HUDEP-2 (cell line): Measurements from ENCODE around the gene BANF1.

Source experiments
- DNase-seq, 76 experiments: peaks; one replicate each; lab custom pipeline; 2025; ENCODE audit not compliant: unreplicated experiment in 76 of 76; lab: John Stamatoyannopoulos, UW

The BANF1 gene

GRCh38 chr11:65977621-65978390, 24.5 kb upstream of the BANF1 start:
- no peak for DNase-seq

GRCh38 chr11:65978391-65979238, 23.7 kb upstream of the BANF1 start:
- DNase-seq: no peak

- DNase-seq: no peak
These were observed 23.0 kb upstream of the BANF1 start for GRCh38 chr11:65979261-65979759.

- no peak for DNase-seq
These were observed 21.1 kb upstream of the BANF1 start for GRCh38 chr11:65981101-65981740.

GRCh38 chr11:65981972-65982823, 20.1 kb upstream of the BANF1 start:
- DNase-seq: no peak

- no peak for DNase-seq
These were observed 19.3 kb upstream of the BANF1 start for GRCh38 chr11:65982824-65983588.

- no peak for DNase-seq
These were observed 18.7 kb upstream of the BANF1 start for GRCh38 chr11:65983589-65983987.

- no peak for DNase-seq
These were observed 15.0 kb upstream of the BANF1 start for GRCh38 chr11:65987336-65987735.

- DNase-seq: peak in 72 of 76 experiments; percentile 49 to 94 (median 84)
These were observed 13.3 kb upstream of the BANF1 start for GRCh38 chr11:65988791-65989592.

GRCh38 chr11:65992056-65992455, 10.2 kb upstream of the BANF1 start:
- DNase-seq: no peak

GRCh38 chr11:65997286-65997685, 5.0 kb upstream of the BANF1 start:
- peak in 4 of 76 experiments; percentile 3 to 27 (median 14) for DNase-seq

- peak in 24 of 76 experiments; percentile 21 to 70 (median 50) for DNase-seq
These were observed 434 bp downstream of the BANF1 start for GRCh38 chr11:66002648-66003225.

- DNase-seq: no peak
These were observed 988 bp downstream of the BANF1 start for GRCh38 chr11:66003291-66003690.

- DNase-seq: no peak
These were observed 1.9 kb downstream of the BANF1 start for GRCh38 chr11:66004186-66004585.

GRCh38 chr11:66006134-66006890, 4.0 kb downstream of the BANF1 start:
- DNase-seq: no peak

- DNase-seq: no peak
These were observed 4.5 kb downstream of the BANF1 start for GRCh38 chr11:66006891-66007176.

- peak in 39 of 76 experiments; percentile 8 to 68 (median 31) for DNase-seq
These were observed 4.9 kb downstream of the BANF1 start for GRCh38 chr11:66007201-66007634.

GRCh38 chr11:66008095-66008467, 5.8 kb downstream of the BANF1 start:
- DNase-seq: no peak
